Measurements from ENCODE around the gene STRADB.

Gene STRADB

DNA sequence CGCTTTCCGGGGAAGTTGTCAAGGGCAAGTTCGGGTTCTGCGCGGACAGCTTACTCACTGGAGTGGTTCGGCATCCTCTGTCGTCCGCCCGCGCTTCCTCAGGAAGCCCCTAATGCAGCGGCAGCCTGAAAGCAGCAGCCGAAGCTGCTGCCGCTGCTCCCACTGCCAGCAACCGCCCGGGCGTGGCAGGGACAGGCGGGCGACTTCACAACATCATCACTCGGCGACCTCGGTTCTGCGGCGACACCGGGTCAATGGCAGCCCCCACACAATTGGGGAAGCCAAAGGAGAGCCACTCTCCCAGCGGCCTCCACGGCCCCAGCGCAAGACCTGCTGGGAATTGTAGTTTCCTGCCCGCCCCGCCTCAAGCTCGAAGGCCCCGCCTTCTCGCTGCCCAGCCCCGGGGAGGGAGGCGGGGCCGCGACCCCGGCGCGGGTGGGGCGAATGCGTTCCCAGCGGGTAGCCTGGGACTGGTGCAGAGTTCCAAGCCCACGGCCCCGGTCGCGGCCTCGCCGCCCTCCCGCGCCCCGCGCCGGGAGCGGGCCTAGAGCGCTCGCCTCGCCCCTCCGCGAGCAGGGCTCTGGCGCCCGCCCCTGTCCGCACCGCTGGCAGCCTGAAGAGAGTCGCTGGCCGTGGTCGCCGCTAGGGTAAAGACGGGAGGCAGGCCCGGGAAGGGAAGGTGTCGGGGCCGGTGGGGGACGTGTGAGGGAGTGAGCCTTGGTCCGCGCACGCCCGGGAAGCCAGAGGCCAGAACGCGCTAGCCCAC, at the start of gene STRADB, which contains the start of gene TRAK2:
TSS of gene STRADB (plus strand) at position 449 of the 766 bp plus-strand sequence. CDS start 3,101 bp downstream, outside the sequence.
TSS of gene TRAK2 (minus strand) at position 167 of the 766 bp plus-strand sequence. CDS start 30,951 bp downstream, outside the sequence.
- TF ChIP-seq, protein P1, sequence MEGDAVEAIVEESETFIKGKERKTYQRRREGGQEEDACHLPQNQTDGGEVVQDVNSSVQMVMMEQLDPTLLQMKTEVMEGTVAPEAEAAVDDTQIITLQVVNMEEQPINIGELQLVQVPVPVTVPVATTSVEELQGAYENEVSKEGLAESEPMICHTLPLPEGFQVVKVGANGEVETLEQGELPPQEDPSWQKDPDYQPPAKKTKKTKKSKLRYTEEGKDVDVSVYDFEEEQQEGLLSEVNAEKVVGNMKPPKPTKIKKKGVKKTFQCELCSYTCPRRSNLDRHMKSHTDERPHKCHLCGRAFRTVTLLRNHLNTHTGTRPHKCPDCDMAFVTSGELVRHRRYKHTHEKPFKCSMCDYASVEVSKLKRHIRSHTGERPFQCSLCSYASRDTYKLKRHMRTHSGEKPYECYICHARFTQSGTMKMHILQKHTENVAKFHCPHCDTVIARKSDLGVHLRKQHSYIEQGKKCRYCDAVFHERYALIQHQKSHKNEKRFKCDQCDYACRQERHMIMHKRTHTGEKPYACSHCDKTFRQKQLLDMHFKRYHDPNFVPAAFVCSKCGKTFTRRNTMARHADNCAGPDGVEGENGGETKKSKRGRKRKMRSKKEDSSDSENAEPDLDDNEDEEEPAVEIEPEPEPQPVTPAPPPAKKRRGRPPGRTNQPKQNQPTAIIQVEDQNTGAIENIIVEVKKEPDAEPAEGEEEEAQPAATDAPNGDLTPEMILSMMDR (IDR thresholded peaks at IDR 0.05) = no peak

DNA sequence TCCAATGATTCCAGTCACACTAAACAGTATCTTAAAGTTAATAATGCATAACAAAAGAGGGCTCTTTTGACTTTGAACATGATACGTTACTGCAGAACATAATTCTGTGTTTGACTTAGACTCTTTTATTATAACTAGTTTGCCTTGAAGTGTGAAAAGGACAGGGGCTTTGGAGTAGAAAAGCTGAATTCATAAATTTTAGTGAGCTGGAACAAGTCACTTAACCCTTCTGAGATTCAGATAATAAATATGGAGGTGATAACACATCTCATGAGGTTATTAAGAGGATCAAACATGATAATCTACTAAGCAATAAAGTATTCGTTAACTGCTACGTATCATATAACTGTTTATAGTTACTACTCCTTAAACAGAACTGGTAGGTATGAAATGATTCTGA, 49.7 kb upstream of the STRADB start:
- TF ChIP-seq, protein P1 (IDR thresholded peaks at IDR 0.05) = no peak

- TF ChIP-seq, protein P1 (IDR thresholded peaks at IDR 0.05) = no peak
These were observed 48.6 kb upstream of the STRADB start for GRCh38 chr2:201402651-201403562.

- TF ChIP-seq, protein P1 (IDR thresholded peaks at IDR 0.05) = no peak
These were observed 47.7 kb upstream of the STRADB start for GRCh38 chr2:201403880-201404279.

- TF ChIP-seq, protein P1 (IDR thresholded peaks at IDR 0.05) = no peak; the same call in 1 of the 2 replicates
These were observed 46.8 kb upstream of the STRADB start for GRCh38 chr2:201404699-201405280.

GRCh38 chr2:201406077-201406662, 45.4 kb upstream of the STRADB start:
- TF ChIP-seq, protein P1 (IDR thresholded peaks at IDR 0.05) = no peak

DNA sequence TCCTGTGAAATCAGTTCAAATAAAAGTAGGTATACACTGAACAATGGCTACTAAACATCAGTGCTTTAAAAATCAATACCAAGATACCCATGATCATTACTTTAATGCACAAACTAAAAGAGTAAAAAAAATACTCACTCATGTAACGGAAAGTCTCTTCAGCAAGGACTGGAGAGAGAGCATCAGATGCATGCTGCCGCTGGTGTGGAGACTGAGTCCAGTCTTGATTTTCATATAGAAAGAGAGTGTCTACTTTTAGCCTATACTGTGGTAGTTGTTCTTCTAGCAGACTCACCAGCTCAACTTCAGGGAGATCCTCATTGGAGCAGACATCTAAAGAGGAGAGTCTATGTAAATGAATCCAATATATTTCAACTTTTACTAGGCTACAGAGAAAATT, 44.3 kb upstream of the STRADB start:
- TF ChIP-seq, protein P1 (IDR thresholded peaks at IDR 0.05) = no peak
